GM18520 (cell line): Measurements from ENCODE around the gene CTPS2.
"Not testable (repeated sequence)": the region's sequence is repeated elsewhere in the genome, so short reads cannot be mapped to it uniquely, and the experiment has no call there.

Experiments used
- ATAC-seq: cut with Tn5 transposase; IDR thresholded peaks from one replicate; pipeline ENCODE4 v1.9.1; 2021; ENCODE audit not compliant: unreplicated experiment

CTPS2 gene

DNA sequence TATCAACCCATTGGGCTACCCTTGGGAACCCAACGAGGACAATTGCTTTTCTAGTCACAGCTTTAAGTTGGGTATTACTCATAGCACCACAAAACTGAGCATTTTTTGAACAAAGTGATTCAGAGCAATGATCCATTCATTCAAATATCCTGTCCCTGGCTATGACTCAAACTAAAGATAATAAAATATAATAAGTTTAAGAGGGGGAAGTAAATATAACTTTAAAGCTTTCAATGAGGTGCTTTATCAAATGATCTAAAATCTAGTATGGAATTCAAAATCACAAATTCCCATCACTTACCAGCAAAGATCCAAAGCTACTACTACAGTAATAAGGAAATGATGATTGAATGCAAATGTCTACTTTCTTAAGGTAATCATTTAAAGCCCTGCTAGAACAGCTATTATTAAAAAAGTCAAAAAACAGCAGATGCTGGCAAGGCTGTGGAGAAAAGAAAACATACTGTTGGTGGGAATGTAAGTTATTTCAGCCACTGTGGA is 102.3 kb downstream of the CTPS2 start:
- no peak for ATAC-seq

DNA sequence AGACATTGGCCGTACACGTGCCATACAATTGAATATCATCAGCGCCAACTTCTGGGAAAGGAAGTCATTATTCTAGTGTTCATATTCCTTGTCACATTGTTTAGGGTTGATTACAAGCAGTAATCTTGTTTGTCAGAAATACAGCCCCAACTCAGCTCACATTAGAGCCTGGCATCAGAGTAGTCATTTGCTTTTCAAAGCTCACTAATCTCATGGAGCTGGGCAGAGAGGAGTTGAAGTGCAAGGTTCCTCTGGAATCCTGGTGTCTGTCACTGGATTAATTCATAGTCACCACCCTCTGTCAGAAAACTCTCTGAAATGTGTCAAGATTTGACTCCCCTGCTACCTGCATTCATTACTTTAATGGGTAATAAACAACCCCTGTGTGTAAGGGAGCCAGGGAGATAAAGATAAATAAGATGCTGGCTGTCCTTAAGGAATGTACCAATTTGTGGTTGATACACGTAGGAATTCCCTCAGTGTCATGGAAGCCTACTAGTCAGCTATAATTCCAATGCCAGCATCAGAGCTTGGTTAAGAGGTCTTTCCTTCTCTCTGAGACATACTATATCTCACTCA is 106.2 kb downstream of the CTPS2 start:
- ATAC-seq = no peak

DNA sequence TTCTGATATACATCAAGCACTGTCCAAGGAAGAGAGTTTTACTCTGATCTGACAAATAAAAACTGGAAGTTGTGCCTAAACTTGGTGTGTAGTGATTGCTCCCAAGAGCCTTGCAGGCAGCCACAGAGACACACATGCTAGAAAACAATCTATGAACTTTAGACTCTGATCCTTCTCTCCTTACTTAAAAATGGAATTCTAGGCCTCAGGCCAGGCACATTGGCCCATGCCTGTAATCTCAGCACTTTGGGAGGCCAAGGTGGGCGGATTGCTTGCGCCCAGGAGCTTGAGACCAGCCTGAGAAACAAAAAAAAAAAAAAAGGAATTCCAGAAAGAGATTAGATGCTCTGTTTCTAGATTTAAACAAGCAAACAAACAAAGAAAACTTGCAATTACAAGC is 108.1 kb downstream of the CTPS2 start:
- ATAC-seq = no peak

DNA sequence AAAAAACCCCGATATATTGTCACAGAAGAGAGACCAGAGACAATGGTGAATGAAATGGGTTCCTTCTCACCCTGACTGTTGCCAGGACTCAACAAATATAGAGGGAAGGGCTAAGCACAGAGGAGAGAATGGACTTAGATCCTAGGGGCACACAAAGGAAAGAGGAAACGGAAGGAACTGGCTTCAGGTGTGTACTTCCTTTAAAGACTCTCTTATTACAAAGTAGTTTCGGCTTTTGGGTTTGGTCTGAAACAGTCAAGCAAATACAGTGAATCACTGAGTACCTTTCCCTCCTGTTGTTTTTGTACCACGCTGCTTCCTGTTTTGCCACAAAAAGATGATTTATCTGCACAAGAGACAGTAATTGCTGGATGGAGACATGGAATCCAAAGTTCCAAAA is 108.6 kb downstream of the CTPS2 start:
- ATAC-seq = no peak

DNA sequence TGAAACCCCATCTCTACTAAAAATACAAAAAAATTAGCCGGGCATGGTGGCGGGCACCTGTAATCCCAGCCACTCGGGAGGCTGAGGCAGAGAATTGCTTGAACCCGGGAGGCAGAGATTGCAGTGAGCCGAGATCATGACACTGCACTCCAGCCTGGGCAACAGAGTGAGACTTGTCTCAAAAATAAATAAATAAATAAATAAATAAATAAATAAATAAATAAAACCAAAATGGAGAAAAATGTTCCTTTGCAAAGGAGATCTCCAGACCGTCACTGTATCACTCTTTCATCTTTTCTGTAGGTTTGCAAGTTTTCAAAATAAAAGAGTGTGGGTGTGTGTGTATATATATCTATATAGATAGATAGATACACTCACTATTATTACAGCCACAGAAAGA is 109.2 kb downstream of the CTPS2 start:
- not testable (repeated sequence) for ATAC-seq

DNA sequence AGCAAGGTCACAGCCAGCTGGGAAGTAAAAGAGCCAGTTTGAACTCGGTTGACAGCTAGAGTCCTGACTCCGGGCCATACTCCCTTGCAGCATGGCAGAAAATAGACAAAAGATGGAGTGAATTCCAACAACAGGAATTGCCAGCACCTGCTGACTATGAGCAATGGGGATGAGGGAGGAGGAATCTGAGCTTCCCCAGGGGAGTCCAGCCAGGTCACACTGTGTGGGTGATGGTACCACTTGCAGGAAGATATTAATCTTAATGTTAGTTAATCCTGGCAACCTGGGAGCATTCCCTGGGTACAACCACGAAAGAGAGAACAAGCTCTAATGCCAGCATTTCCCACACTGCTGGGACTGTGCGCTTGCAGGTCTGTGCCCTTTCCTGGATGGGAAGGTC is 110.6 kb downstream of the CTPS2 start:
- ATAC-seq = no peak

DNA sequence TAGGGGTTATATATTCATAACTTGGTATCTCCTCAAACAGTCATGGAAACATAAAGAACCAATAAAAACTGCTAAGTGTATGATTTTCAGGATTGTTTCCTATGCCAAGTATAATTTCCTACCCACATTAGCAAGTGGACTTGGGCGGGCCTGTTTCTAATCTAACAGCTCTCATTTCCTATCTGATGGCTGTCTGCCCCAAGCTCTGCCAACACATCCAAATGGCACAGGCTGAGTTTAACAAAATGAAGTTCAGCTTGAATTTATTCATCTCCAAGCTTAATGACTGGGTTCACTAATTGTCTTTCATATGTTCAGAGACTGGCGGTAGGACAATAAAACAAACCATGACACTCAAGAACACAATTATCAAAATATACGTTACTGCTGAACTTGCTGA is 118.0 kb downstream of the CTPS2 start:
- no peak for ATAC-seq

DNA sequence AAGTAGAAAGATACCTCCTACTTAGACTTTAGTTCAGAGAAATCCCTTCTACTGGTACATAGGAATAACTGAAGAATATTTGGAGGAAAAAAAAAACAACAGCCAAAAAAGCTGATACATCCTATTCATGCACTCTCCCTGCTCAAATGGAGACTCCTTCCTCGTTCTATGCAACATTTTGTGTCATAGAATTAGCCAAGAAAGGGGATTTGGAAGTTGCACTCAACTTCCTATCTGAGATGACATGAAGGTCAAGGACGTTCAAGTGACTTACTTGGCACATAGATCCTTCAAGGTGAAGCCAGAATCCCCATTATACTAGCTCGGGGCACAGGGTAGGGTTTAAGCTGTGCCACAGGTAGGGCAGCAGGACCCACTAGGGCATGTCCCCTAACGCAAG is 118.7 kb downstream of the CTPS2 start:
- no peak for ATAC-seq

DNA sequence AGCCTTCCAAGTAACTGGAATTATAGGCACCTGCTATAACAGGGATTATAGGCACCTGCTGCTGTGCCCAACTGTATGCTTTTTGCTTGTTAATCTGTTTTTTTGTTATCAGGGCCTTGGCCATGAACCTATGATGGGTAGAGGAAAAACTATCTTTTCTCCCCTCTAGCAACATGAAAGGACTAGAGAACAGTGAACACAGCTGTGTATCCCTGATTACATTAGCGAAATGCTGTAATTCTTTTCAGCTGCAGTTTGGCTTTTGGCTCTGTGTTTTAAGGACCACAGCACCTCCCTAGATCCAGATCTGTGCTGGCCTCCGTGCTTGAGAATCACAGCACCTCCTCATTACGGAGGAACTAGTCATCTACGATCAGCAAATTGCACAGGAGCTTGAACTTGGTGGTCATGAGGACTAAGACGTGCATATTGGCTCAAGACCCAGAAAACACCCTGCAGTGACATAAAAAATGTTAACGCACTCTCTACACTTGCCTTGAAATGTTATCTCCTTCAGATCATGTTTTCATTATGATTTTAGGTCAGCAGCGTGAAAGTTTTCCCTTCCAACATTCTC is 120.2 kb downstream of the CTPS2 start:
- no peak for ATAC-seq

DNA sequence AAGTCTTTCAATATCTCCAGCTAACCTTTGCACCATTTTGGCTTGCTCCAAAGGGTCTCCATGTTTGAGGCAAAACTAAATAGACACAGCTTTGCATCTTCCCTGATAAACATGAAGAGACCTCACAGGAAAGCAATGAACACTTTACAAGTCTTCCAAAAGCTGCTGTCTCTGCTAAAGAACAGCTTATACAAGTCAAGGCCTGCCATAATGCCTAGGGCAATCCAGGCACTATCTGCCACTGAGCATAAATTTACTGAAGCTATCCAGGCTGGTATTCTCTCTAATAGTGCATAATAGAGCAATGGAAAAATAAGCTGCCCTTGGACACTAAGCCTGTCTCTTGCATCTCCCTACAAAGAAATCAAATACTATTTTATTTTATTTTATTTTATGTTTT is 122.6 kb downstream of the CTPS2 start:
- ATAC-seq = no peak

DNA sequence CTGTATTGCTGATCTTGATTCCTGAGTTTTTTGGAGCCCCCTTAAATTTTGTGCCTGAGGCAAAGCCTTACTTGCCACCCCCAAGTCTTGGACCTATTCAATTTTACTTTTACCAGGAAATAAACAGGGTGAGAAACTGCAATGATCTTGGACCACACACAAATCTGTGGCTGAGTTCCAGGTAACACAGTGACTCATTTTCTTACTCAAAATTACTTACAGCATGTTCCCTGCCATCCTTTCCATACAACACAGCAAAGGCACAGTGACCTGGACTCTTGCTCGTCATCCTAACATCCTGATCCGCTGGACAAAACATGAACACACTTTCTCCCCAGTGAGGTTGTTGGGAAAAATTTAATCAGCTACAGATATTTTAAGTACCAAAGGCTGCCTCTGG is 123.3 kb downstream of the CTPS2 start:
- no peak for ATAC-seq

DNA sequence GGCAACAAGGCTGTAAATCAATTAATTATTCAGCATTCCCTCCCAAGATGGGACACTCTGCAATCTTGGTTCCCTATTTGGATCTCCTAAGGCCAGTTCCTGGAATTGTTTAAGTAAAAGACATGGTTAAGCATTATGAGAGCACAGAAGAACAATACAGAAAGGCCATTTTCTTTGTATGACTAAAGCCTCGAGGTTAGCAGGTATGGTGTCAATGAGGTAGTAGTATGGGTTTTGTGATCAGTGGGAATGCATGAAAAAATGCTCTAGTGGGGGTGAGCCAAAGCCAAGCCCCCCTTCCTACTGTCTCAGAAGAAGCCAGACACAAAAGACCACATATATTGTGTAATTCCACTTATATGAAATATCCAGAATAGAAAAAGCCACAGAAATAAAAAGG is 124.2 kb downstream of the CTPS2 start:
- ATAC-seq = no peak

DNA sequence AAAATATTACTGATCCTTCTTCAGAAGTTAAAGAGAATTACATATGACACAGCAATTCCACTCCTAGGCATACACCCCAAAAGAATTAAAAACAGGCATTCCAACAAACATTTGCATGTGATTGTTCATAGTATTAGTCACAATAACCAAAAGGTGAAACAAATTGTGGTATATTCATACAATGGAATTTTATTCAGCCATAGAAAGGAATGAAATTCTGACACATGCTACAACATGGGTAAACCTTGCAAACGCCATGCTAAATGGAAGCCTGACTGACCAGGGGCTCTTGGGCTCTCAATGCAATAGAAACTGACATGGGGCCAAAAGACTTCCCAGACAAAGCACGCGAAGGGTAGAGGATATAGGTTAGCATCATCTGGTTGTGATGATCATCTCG is 124.6 kb downstream of the CTPS2 start:
- no peak for ATAC-seq

DNA sequence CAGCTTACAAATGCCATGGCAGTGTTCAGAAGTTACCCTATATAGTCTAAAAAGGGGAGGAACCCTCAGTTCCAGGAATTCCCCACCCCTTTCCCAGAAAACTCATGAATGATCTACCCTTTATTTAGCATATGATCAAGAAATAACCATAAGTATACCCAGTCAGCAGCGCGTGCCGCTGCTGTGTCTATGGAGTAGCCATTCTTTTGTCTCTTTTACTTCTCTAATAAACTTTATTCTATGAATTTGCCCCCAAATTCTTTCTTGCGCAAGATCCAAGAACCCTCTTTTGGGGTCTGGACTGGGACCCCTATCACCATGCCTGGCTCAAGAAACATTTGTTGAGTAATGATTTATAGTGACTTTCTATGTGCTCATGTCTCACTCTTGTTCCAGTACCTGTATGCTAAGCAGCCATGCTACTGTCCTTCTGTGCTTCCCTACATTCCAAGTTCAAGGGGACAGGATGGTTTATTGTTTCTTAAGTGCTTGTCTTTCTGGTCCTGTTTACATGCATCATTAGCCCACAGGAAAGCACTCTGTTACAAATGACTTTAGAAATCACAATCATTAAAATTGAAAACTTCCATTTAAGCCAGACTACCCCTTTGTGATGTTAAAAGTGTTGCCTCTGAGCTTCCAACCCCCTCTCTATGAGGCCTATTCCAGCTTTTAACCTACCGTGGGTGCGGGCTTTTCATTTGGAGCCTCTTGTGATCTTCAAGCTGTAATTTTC is 125.9 kb downstream of the CTPS2 start:
- no peak for ATAC-seq

DNA sequence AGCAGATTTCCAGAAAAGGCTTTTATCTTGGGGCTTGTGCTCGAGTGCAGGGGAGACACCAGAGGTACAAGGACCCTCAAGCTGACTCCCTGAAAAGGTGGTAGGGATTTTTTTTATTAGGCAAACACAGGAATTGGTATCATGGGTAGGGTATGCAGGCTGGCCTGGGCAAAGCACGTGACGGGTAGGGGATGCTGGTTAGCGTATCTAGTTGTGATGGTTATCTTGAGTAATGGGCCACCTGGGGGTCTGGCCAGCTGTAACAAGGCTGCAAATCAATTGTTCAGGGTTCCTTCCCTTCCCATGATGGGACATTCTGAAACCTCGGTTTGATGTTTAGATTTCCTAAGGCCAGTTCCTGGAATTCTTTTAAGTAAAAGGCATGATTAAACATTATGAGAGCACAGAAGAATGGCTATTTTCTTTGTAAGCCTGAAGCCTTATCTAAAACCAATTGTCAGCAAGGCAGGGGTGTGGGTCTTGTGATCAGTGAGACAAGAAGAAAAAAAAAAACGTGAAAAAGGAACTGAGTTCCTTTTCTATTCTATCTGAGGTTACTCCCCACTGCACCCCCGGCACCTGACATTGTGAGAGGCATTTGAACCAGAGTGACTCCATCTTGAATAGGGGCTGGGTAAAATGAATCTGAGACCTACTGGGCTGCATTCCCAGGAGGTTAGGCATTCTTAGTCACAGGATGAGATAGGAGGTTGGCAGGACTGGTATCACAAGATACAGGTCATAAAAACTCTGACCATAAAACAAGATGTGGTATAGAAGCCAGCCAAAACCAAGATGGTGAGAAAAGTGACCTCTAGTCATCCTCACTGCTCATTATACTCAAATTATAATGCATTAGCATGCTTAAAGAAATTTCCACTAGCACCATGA is 126.7 kb downstream of the CTPS2 start:
- ATAC-seq = no peak

DNA sequence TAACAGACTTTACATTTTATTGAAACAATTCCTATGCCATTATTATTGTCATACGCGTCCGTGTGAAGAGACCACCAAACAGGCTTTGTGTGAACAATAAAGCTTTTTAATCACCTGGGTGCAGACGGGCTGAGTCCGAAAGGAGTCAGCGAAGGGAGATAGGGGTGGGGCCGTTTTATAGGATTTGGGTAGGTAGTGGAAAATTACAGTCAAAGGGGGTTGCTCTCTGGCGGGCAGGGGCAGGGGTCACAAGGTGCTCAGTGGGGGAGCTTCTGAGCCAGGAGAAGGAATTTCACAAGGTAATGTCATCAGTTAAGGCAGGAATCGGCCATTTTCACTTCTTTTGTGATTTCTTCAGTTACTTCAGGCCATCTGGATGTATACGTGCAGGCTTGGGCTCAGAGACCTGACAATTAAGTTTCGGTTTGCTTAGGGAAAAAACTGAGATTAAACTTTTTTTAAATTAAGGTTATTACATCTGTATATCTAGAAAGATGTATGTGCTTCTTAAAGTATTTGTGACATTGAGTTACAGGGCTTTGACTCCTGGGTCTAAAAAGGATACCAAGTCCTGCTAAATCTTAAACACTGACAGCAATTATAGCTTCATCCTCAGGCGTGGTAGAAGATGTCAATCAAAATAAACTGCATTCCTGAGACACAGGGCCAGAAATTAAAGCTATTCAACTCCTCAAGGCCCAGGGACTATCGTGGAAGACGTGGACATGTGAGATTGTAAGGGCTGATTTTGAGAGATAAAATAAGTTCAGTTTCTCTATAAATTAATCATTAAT is 132.3 kb downstream of the CTPS2 start:
- ATAC-seq = not testable (repeated sequence)

DNA sequence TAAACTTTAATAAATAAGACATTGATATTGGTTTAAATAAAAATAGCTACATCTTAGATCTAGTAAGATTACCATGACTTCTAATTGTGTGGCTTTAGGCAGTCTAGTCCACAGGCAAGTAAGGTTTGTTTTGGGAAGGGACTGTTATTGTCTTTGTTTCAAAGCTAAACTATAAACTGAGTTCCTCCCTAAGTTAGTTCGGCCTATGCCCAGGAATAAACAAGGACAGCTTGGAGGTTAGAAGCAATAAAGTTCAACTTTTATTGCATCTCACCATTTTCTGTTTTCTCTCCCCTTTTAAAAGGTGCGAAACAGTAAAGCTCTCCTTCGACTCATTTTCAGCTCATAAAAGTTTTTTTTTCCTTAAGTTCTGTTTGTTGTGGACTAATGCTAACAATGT is 133.0 kb downstream of the CTPS2 start:
- ATAC-seq = no peak

DNA sequence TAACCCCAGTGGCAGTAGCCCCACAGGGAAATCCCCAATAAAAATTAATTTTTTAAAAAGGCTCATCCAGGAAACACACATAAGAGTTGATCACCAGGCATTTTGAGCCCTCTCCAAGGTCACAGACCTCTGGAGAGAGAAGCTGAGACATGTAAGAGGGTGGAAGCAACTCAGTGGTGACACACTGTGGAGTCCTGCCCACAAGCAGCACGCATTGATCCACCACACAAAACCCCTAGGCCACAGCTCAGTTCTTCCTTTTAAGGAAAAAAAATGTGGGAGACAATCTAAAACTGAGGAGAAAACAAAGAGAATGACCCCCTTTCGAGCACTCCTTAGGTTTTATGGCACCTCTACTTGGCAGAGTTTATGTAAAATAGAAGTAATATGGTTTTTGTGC is 134.3 kb downstream of the CTPS2 start:
- ATAC-seq = no peak

DNA sequence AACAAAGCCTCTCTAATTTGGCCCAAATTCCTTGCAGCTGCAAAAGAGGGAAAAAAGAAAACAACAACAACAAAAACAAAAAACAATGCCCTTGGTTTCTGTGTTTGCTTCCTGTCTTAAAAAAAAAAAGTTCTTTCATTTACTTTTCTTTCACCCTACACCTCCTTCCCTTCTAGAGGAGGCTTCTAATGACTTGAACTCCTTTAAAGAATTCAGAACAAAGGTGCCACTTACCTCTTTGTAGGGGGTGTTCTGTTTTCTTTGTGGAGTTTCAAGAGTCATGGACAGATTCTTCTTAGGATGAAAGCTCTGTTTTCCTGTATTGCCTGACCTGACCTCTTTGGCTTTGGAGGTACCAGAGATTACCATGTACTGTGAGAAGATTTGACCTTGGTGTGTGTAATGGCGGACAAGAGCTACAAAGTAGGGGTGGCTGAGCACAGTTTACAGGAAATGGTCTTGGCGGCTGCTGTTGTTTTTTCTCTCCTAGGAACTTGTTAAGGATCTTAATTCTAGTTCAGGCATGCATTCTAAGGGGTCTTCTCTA is 134.9 kb downstream of the CTPS2 start:
- ATAC-seq = no peak

DNA sequence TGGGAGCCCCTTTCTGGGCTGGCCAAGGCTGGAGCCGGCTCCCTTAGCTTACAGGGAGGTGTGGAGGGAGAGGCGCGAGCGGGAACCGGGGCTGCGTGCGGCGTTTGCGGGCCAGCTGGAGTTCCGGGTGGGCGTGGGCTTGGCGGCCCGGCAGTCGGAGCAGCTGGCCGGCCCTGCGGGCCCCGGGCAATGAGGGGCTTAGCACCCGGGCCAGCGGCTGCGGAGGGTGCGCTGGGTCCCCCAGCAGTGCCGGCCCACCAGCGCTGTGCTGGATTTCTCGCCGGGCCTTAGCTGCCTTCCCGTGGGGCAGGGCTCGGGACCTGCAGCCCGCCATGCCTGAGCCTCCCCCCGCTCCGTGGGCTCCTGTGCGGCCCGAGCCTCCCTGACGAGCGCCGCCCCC is 137.1 kb downstream of the CTPS2 start:
- not testable (repeated sequence) for ATAC-seq
